K562 treated with DMSO at 1 percent for 24 hours (cell line): ENCODE measurements around the gene SULT1E1. TPM values are rescaled to one million over a fixed set of nuclear protein-coding genes. Genes with fewer than 3 reads are reported as not detected.

ENCODE experiments used
- total RNA-seq: library from RNA; unstranded; fragments of 300-600 nt; gene quantifications from 2 replicates; pipeline ENCODE4 v1.2.3, GENCODE V29; 2022; ENCODE audit warnings: low read depth; ENCODE audit not compliant: insufficient read depth

SULT1E1 gene, protein sequence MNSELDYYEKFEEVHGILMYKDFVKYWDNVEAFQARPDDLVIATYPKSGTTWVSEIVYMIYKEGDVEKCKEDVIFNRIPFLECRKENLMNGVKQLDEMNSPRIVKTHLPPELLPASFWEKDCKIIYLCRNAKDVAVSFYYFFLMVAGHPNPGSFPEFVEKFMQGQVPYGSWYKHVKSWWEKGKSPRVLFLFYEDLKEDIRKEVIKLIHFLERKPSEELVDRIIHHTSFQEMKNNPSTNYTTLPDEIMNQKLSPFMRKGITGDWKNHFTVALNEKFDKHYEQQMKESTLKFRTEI
- not detected in 2 replicates for total RNA-seq

DNA sequence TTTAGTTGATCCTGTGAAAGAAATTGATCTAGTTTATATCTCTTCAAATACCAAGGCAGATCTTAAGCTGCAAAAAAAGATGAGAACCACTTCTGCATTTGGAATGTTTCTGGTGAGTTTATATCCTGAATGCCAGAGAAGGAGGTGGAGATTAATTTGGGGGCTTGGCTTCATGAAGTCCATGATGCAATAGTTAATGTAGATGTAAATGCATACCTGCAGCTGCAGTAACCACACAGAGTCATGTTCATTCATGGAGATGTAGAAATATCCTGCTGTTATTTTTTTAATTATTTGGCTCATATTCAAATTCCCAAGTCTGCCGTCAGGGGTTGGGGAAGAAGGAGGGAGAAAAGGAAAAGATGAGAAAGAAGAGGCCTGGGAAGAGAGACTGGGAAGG lies at the start of gene SULT1E1:
SULT1E1 (minus strand) TSS at position 94 of the 400 bp plus-strand sequence. CDS start 2,501 bp downstream, outside the sequence.

Other genes starting within 250 kb of the SULT1E1 start
- gene UGT2A2, start 220.5 kb downstream of the SULT1E1 start, total RNA-seq: not detected in 2 replicates
- gene UGT2A1, start 206.9 kb downstream of the SULT1E1 start, total RNA-seq: not detected in 2 replicates
- not detected in 2 replicates for gene SULT1B1, start 99.5 kb downstream of the SULT1E1 start, total RNA-seq
- not detected in 2 replicates for gene CSN1S1, start 70.9 kb upstream of the SULT1E1 start, total RNA-seq
- not detected in 2 replicates for gene CSN2, start 105.6 kb upstream of the SULT1E1 start, total RNA-seq
- not detected in 2 replicates for gene STATH, start 135.8 kb upstream of the SULT1E1 start, total RNA-seq
- not detected in 2 replicates for gene HTN3, start 168.3 kb upstream of the SULT1E1 start, total RNA-seq
- gene HTN1, start 190.3 kb upstream of the SULT1E1 start, total RNA-seq: not detected in 2 replicates